ENCODE data around the gene PTPN5. TPM values are rescaled to one million over a fixed set of nuclear protein-coding genes. Genes with fewer than 3 reads are reported as not detected.

The PTPN5 gene
- total RNA-seq, 1 experiment from 2014 or later: not detected

DNA sequence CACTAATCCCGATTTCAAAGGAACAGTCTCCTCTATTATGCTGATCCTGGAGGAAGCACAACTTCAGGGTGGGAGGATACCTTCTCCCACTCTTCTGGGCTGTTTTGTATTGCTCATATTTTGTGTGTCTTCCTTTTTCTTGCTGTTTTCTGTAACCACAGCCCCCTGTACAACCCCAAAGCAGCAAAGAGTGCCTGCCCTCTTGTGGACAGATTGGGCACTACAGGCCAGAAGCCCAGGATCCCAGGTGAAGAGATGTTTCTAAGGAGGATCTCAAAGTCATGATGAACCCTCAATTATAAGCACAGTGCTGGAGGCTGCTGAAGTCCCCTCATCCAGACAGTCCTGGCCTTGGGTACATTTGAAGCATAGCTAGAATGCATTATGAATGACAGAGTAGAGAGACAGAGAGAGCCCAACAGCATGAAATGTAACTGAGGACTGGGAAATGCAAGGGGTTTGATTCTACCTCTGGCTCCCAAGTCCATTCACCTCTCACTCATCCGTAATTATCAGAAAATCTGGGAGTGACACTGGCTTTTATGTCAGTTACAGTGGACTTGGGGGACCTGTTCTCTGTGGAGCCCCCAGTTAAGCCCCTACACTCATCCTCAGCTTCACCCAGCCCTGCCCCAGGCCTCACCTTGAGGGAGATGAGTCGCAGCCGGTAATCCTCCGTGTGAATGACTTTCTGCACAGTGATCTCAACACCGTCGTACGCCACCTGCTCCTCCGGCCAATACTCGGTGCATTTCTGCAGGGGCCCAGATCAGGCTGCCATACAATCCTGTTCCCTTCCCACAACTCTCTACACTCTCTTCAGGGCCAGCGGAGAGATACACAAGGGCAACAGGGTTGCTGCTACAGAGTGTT is 59.4 kb downstream of the PTPN5 start:
- intact Hi-C loops (cut with micrococcal nuclease): loop anchor here (1.0 to 2.0 kb wide), 2 partner anchors 191 to 617 kb away; no protein-coding TSS in a partner anchor
- ChIA-PET CTCF (interaction anchor here (0.8 to 1.5 kb wide), 4 partner anchors 10 to 488 kb away, joined by 3 to 24 read pairs (median 8); no protein-coding TSS in a partner anchor), RAD21 (ENCODE audit: low non-redundant PET in 1 of 2, low total read pairs in 2 of 2, uncharacterized antibody in 2 of 2, unreplicated experiment in 2 of 2) (no interaction called here), POLR2A (no interaction called here)
- Histone ChIP-seq H3K4me1 (ENCODE audit: control insufficient read depth in 1 of 2, insufficient read depth in 2 of 2, low read length in 2 of 2) (peaks cover 0 to 7% of the 10 kb centered on the region in 2 experiments; a peak in 2 of 4 replicates), H3K27me3 (ENCODE audit: insufficient read depth, low read length) (no peaks in the 10 kb centered on the region), H3K9ac (ENCODE audit: low read length) (no peak overlapping the region), H4K20me1 (ENCODE audit: insufficient read depth) (no peaks in the 10 kb centered on the region), H3K27ac (ENCODE audit: low read depth, low read length) (no peak overlapping the region), H3K4me2 (ENCODE audit: low read length) (no peak overlapping the region), H3K36me3 (ENCODE audit: control insufficient read depth in 1 of 2, insufficient read depth in 2 of 2, low read length in 2 of 2) (no peaks in the 10 kb centered on the region), H3K79me2 (ENCODE audit: insufficient read depth, low read length) (no peaks in the 10 kb centered on the region), H3K4me3 (replicated peaks in 1 of 2; ENCODE audit: low read depth in 1 of 2, low read length in 2 of 2) (no peak overlapping the region), H3K9me2 (ENCODE audit: insufficient read depth) (no peaks in the 10 kb centered on the region), H3K9me3 (ENCODE audit: control insufficient read depth in 1 of 2, insufficient read depth in 1 of 2, low read depth in 1 of 2, low read length in 2 of 2) (no peaks in the 10 kb centered on the region), H2AFZ (ENCODE audit: low read depth, low read length, poor library complexity, severe bottlenecking) (peak overlapping the region; percentile 52)
- no TSS peak for BruUV-seq (replicated peaks)
- DNase-seq (ENCODE audit: low read depth, low spot score): peak; percentile 19
- ATAC-seq: peak; percentile 74
- TF ChIP-seq ZNF274 (IDR thresholded peaks at IDR 0.05; ENCODE audit: low read depth, low read length) (no peak), RAD21 (IDR thresholded peaks at IDR 0.05; ENCODE audit: low read depth) (peak; percentile 81), CTCF (IDR thresholded peaks at IDR 0.05 in 2 of 3, conservative IDR thresholded peaks at IDR 0.05 in 1 of 3; ENCODE audit: borderline replicate concordance in 1 of 3, insufficient read depth in 1 of 3, low read depth in 2 of 3, low read length in 2 of 3) (peak; percentile 80 to 99 (median 99))

DNA sequence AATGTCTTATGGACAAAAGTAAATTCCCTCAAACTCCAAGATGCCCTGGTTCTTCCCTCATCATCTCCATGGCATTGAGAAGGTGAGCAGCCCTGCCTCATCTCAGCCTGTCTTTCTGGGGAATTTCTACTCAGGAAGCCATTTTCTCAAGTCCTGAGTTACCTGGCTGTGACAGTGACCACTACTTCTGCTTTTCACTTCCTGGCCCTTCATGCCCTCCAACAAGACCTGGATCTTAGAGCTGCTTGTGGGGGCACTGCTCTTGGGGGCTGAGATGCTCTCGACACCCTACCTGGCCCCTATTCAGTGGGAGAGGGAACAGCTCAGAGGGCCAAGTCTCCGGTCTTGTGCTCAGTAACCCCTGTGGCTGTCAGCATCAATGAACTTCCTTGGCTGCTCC is 60.2 kb downstream of the PTPN5 start:
- Histone ChIP-seq H3K9me3 (ENCODE audit: control insufficient read depth in 1 of 2, insufficient read depth in 1 of 2, low read depth in 1 of 2, low read length in 2 of 2) (no peaks in the 10 kb centered on the region), H3K4me3 (replicated peaks in 1 of 2; ENCODE audit: low read depth in 1 of 2, low read length in 2 of 2) (no peak overlapping the region), H3K27me3 (ENCODE audit: insufficient read depth, low read length) (no peaks in the 10 kb centered on the region), H3K4me2 (ENCODE audit: low read length) (no peak overlapping the region), H3K4me1 (ENCODE audit: control insufficient read depth in 1 of 2, insufficient read depth in 2 of 2, low read length in 2 of 2) (peaks cover 0 to 8% of the 10 kb centered on the region in 2 experiments; a peak in 2 of 4 replicates), H2AFZ (ENCODE audit: low read depth, low read length, poor library complexity, severe bottlenecking) (peak overlapping the region; percentile 52), H3K79me2 (ENCODE audit: insufficient read depth, low read length) (no peaks in the 10 kb centered on the region), H4K20me1 (ENCODE audit: insufficient read depth) (no peaks in the 10 kb centered on the region), H3K36me3 (ENCODE audit: control insufficient read depth in 1 of 2, insufficient read depth in 2 of 2, low read length in 2 of 2) (no peaks in the 10 kb centered on the region), H3K9ac (ENCODE audit: low read length) (no peak overlapping the region), H3K9me2 (ENCODE audit: insufficient read depth) (no peaks in the 10 kb centered on the region), H3K27ac (ENCODE audit: low read depth, low read length) (no peak overlapping the region)
- intact Hi-C loops (cut with micrococcal nuclease): no loop called here
- RAD21 ChIA-PET (ENCODE audit: low non-redundant PET in 1 of 2, low total read pairs in 2 of 2, uncharacterized antibody in 2 of 2, unreplicated experiment in 2 of 2): interaction anchor here in 1 of 2 experiments (0.6 kb wide), 1 partner anchor 548 kb away, joined by 4 read pairs; no protein-coding TSS in a partner anchor
- POLR2A ChIA-PET: no interaction called here
- ATAC-seq (no peak), DNase-seq (ENCODE audit: low read depth, low spot score) (no peak)
- CTCF ChIA-PET: interaction anchor here (1.4 to 1.5 kb wide), 3 partner anchors 10 to 488 kb away, joined by 5 to 24 read pairs (median 11); no protein-coding TSS in a partner anchor
- no TSS peak for BruUV-seq (replicated peaks)
- TF ChIP-seq SRF (IDR thresholded peaks at IDR 0.05; ENCODE audit: low read depth) (no peak), MAX (IDR thresholded peaks at IDR 0.05) (no peak), POLR2AphosphoS5 (IDR thresholded peaks at IDR 0.05; ENCODE audit: low read depth, low read length) (no peak), CTCF (IDR thresholded peaks at IDR 0.05 in 2 of 3, conservative IDR thresholded peaks at IDR 0.05 in 1 of 3; ENCODE audit: borderline replicate concordance in 1 of 3, insufficient read depth in 1 of 3, low read depth in 2 of 3, low read length in 2 of 3) (no peak), FOSL1 (IDR thresholded peaks at IDR 0.05; ENCODE audit: low read depth) (no peak), JUND (IDR thresholded peaks at IDR 0.05) (no peak), POLR2A (IDR thresholded peaks at IDR 0.05; ENCODE audit: borderline replicate concordance, extremely low read depth, insufficient read depth, insufficient read length) (no peak), EZH2 (IDR thresholded peaks at IDR 0.05) (no peak), YY1 (IDR thresholded peaks at IDR 0.05; ENCODE audit: extremely low read depth, insufficient replicate concordance, low read depth, low read length) (no peak)
